Right lobe of liver (tissue), 6 donors: ENCODE data around the gene P2RY10. TPM values are rescaled to one million over a fixed set of nuclear protein-coding genes. Genes with fewer than 3 reads are reported as not detected.
"Not testable (repeated sequence)": the region's sequence is repeated elsewhere in the genome, so short reads cannot be mapped to it uniquely, and the experiment has no call there.

Experiments
- ATAC-seq, 4 donors: fragments of 200-7000 bp; cut with Tn5 transposase; one replicate each; pipeline ENCODE4 v1.9.1; 2020; ENCODE audit warnings: mild to moderate bottlenecking in 4 of 4, moderate library complexity in 4 of 4
- DNase-seq, 3 donors: peaks; one replicate each; pipeline ENCODE4 v3.0.0-alpha.2; 2020
- H3K27ac ChIP-seq, 3 donors: fragments of 200-600 bp; one replicate each; pipeline ENCODE4 v1.8.0; 2022
- H3K27me3 ChIP-seq, 2 donors: fragments of 200-600 bp; one replicate each; pipeline ENCODE4 v1.8.0; 2022
- H3K36me3 ChIP-seq, 4 donors: fragments of 200-600 bp; sonication (generic) in 1 of 4; one replicate each; pipeline versions ENCODE4 v1.5.1 to v1.8.0; 2017 to 2022; ENCODE audit warnings: control low read depth in 1 of 4
- H3K4me1 ChIP-seq, 4 donors: fragments of 200-600 bp; sonication (generic) in 1 of 4; one replicate each; pipeline versions ENCODE4 v1.5.1 to v1.8.0; 2017 to 2022; ENCODE audit warnings: control low read depth in 1 of 4
- H3K4me3 ChIP-seq, 3 donors: fragments of 200-600 bp; one replicate each; pipeline ENCODE4 v1.8.0; 2022
- H3K9me3 ChIP-seq, 4 donors: fragments of 200-600 bp; sonication (generic) in 1 of 4; one replicate each; pipeline versions ENCODE4 v1.5.1 to v1.8.0; 2017 to 2022; ENCODE audit warnings: control low read depth in 1 of 4
- CTCF ChIP-seq, 4 donors: fragments of 200-600 bp in 3 of 4; fragments of 450-650 bp in 1 of 4; IDR thresholded peaks; one replicate each; pipeline versions ENCODE4 v1.5.1 to v1.8.0; 2016 to 2022; ENCODE audit warnings: antibody characterized with exemption in 4 of 4, mild to moderate bottlenecking in 2 of 4
- POLR2A ChIP-seq: fragments of 450-650 bp; IDR thresholded peaks from one replicate; pipeline ENCODE4 v1.6.1; 2017; ENCODE audit warnings: antibody characterized with exemption, mild to moderate bottlenecking
- WGBS: methylation state at CpG from one replicate; pipeline ENCODE4 v1.1.6; 2018; ENCODE audit warnings: low coverage, low lambda C conversion rate; ENCODE audit not compliant: insufficient coverage; ENCODE audit errors: missing lambda C conversion rate; 5-methylcytosine and 5-hydroxymethylcytosine counted together
- intact Hi-C, 2 donors: fragments of 100-400 bp; cut with DNase I; formaldehyde crosslinking; loops; one replicate each; pipeline versions ENCODE4 v1.11.2 to v1.14.1; 2022
- total RNA-seq, 6 experiments: library from RNA; depleted of rRNA in 2 of 6; stranded (reverse); fragments of >200 nt in 2 of 6; fragmentation: NEBNext Ultra II Directional in 3 of 6; extraction: Animal tissue kit (Norgen Biotek cat#: 25700) in 3 of 6; gene quantifications; one replicate each; pipeline versions ENCODE4 v1.1.0 to v1.2.4, GENCODE V29; 2016 to 2023
- donor health status: DM: no; HTN: yes; CAD: no.
- donor health status: DM: no; HTN: no; CAD: no.
- donor health status: DM: no; HTN: no; CAD: no.
- donor health status: DM: no; HTN: yes; CAD: no.
- donor health status: DM: no; HTN: yes; CAD: no.

P2RY10 gene
- total RNA-seq, 6 experiments from 2014 or later: 0.35 to 0.68 (median 0.43) TPM; not detected in 3

DNA sequence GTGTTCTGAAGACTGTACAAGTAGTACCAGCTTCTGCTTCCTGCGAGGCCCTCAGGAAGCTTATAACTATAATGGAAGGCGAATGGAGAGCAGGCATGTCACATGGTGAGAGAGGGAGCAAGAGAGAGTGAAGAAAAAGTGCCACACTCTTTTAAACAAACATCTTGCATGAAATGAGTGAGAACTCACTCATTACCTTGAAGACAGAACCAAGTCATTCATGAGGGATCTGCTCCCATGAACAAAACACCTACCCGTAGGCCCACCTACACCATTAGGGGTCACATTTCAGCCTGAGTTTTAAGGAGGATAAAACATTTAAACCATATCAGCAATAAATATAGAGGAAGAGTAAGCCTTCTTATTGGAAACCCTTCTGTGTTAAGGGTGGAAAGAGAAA is 19.4 kb downstream of the P2RY10 start:
- no peak overlapping the region for H3K4me3 ChIP-seq
- TF ChIP-seq CTCF (IDR thresholded peaks at IDR 0.05) (no peak), POLR2A (no peak)
- intact Hi-C loops: no loop called here
- no peak overlapping the region for H3K27ac ChIP-seq
- DNase-seq: no peak
- WGBS: 35% methylated on average over 3 of the region's 3 CpGs
- no peaks in the 10 kb centered on the region for H3K36me3 ChIP-seq
- no peaks in the 10 kb centered on the region for H3K9me3 ChIP-seq
- ATAC-seq: no peak
- no peaks in the 10 kb centered on the region for H3K4me1 ChIP-seq
- H3K27me3 ChIP-seq: no peaks in the 10 kb centered on the region

DNA sequence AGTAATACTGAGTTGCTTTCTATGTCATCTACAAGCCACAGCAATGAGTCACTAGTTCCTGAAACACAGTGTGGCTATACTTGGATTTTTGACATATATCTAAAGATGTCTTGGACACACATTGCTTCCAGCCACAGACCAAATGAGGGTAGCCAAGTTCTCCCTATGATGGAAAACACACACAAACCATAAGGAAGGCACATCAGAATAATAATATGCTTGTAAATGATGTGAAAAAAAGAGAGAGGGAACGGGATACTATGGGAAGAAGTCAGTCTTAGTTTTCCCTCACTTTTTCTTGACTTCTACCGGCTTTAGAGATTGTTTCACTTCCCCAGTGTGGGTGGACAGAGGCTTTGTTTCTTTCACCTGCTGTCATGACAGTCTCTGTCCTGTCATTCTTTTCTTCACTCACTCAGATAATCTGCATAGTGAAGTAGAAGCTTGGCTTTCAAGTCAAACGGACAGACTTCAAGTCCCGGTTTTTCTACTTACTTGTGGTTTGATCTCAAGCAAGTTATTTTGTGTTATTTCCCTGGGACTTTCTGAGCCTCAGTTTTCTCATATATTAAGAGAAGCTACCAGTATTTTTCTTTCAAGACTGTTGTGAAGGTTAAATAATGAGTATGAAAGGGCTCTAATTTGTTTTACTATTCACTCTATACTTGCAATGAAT is 34.7 kb downstream of the P2RY10 start:
- intact Hi-C loops: no loop called here
- 27% methylated on average over 4 of the region's 4 CpGs for WGBS

GRCh38 chrX:78989349-78989748 is 44.2 kb downstream of the P2RY10 start:
- ATAC-seq (no peak), DNase-seq (no peak)
- intact Hi-C loops: no loop called here
- Histone ChIP-seq H3K27ac (no peak overlapping the region), H3K4me3 (no peak overlapping the region), H3K36me3 (no peaks in the 10 kb centered on the region), H3K27me3 (no peaks in the 10 kb centered on the region), H3K9me3 (no peaks in the 10 kb centered on the region), H3K4me1 (no peaks in the 10 kb centered on the region)
- no peak for TF ChIP-seq CTCF (IDR thresholded peaks at IDR 0.05)
- no peak for TF ChIP-seq POLR2A
- 13% methylated on average over 1 of the region's 1 CpG for WGBS

More for the DNA sequence above, 34.7 kb downstream of the P2RY10 start:
- ATAC-seq (no peak), DNase-seq (no peak)
- H3K36me3 ChIP-seq: no peaks in the 10 kb centered on the region
- no peaks in the 10 kb centered on the region for H3K9me3 ChIP-seq
- H3K4me1 ChIP-seq: no peaks in the 10 kb centered on the region
- no peaks in the 10 kb centered on the region for H3K27me3 ChIP-seq
- no peak overlapping the region for H3K27ac ChIP-seq
- no peak overlapping the region for H3K4me3 ChIP-seq
- TF ChIP-seq POLR2A (no peak), CTCF (IDR thresholded peaks at IDR 0.05) (no peak)

DNA sequence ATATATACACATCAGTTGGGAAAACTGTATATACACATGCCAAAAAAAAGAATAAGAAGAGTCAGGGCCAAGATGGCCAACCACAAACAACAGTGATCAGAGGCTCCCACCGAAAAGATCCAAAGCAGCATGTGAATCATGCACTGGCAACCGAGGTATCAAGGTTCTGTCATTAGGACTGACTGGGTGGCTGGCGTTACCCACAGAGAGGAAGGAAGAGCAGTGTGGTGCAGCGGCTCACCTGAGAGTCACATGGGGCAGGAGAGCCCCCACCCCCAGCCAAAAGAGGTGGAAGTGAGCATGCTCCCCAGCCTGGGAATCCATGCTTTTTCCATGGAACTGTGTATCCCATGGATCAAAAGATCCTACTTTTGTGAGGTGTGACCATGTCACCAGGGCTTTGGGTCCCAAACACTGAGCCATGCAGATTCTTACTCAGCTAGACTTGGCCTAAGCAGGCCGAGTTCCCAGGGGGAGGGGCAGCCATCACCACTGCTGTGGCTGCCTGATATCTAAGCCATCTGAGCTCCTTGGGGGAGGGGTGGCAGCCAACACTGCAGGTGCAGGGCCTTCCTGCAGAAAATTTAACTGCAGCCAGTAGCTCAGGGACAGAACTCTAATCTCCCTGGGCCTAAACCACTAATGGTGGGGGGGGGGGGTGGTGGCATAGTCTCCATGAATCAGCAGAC is 52.8 kb downstream of the P2RY10 start:
- no peaks in the 10 kb centered on the region for H3K27me3 ChIP-seq
- H3K9me3 ChIP-seq: no peaks in the 10 kb centered on the region
- no peaks in the 10 kb centered on the region for H3K36me3 ChIP-seq
- H3K4me3 ChIP-seq: no peak overlapping the region
- TF ChIP-seq CTCF (IDR thresholded peaks at IDR 0.05) (no peak), POLR2A (no peak)
- ATAC-seq: no peak
- H3K27ac ChIP-seq: no peak overlapping the region
- intact Hi-C loops: no loop called here
- DNase-seq: no peak
- WGBS: 49% methylated on average over 4 of the region's 5 CpGs
- H3K4me1 ChIP-seq: no peaks in the 10 kb centered on the region

DNA sequence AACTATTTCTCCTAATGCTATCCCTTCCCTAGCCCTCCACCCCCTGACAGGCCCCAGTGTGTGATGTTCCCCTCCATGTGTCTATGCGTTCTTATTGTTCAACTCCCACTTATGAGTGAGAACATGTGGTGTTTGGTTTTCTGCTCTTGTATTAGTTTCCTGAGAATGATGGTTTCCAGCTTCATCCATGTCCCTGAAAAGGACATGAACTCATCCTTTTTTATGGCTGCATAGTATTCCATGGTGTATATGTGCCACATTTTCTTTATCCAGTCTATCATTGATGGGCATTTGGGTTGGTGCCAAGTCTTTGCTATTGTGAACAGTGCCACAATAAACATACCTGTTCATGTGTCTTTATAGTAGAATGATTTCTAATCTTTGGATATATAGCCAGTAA is 62.3 kb downstream of the P2RY10 start:
- H3K36me3 ChIP-seq, H3K27ac ChIP-seq, ATAC-seq, H3K9me3 ChIP-seq, DNase-seq, H3K4me1 ChIP-seq, intact Hi-C loops, H3K27me3 ChIP-seq, H3K4me3 ChIP-seq: not testable (repeated sequence)
- WGBS: 100% methylated on average over 1 of the region's 1 CpG
